Measurements from ENCODE around the gene NOB1.
"Not testable (repeated sequence)": the region's sequence is repeated elsewhere in the genome, so short reads cannot be mapped to it uniquely, and the experiment has no call there.

NOB1 gene

DNA sequence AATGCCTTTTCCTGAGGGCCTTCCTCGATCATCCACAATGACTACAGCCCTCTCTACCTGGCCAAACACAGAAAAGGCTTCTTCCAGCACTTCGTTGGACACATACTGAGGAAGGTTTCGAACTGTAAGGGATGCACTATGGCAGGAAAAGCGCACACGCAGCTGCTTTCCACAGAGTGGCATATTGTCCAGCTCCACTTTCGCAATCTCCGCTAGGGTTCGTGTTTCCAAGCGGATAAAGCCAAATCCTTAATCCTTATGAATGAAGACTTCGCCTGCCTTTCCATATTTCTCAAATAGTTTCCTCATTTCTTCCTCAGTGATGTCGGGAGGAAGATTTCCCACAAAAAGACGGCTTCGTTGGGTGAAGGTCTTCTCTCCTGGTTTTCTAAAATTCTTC lies 2.6 kb upstream of the NOB1 start:
- not testable (repeated sequence) for DNase-seq

DNA sequence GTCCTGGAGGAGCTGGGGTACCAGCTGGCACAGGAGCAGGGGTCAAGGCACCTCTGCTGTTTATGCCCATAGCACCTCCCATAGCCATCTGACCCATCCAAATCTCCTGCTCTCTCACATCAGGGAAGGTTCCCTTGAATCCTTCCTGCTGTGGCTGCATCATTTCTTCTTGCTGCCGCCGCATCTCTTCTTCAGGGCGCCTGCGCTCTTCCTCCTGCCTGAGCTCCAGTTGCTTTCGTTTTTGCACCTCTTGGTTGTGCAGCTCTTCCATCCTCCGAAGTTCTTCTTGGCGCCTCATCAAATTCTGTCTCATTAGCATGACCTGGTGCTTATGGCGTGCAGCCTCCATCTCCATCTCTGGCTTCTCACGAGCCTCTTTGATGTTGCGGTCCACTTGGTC lies 2.0 kb upstream of the NOB1 start:
- no peak for DNase-seq

DNA sequence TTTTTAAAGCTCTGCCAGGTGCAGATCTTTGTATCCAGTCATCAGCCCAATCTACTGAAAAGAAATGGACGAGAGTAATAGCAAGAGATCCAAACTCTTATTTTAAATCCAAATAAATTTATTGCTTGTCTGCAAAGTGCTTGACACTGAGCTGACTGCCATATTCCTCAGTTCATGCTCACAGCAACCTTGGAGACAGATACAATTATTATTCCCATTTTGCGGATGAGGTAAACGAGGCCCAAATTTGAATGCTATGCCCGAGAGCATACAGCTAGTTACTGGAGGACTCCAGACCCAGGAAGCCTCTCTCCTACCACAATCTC lies 620 bp downstream of the NOB1 start:
- DNase-seq = no peak

DNA sequence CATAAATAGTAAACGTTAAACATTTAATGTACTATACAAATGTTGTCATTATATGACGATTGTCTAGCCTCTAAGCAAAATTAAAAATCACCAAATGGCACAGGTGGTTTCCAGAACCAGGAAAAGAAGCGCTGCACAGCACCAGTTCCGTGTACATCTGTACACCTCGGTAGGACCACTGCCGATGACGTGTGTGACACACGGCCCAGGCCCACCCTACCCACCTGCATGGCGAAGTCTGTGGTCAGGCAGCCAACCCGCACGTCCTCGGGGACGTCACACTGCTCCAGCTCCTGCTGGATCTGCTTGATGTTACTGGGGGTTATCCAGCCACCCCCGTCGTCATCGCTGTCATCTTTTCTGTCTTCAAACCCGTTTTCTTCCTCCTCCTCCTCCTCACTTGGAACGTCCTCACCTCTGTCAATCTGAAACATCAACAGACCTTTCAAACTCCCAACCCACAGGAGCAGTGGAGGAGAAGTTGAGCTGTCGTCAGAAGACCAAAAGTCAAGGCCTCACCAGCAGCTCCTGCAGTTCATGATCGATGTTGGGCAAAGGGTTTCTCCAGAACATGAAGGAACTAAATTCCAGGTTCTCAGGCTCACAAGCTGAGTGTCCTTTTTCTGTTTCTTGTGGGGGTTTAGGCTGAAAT lies 5.9 kb downstream of the NOB1 start:
- no peak for DNase-seq

DNA sequence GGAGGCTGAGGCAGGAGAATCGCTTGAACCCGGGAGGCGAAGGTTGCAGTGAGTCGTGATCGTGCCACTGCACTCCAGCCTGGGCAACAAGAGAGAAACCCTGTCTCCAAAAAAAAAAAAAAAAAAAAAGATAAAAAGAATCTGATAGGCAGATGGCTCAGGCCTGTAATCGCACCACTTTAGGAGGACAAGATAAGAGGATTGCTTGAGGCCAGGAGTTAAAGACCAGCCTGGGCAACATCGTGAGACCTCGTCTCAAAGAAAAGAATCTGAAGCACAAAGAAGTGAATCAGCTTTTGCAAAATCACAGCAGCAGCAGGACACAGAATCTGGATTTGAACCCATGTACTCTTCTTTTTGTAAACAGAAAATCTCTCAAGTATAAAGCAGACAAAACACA lies 7.6 kb downstream of the NOB1 start:
- DNase-seq = peak; percentile 60

DNA sequence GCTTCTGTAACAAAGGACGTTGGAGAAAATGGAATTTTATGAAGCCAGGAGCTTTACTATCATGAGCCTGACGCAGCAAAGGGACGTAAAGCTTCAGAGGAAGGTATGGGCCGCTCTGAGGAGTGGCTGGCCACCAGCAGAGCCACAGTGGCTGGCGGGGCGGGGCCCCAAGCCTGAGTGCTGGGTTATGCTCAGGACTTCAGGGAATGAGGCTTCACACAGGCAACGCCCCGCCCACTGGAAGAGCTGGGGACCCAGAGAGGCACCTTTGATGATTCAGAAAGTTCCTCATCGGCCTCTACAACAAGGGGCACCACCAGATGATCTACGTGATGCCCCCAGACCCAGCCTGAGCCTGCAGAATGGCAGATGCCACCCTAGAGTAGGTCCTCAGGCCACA lies 8.8 kb downstream of the NOB1 start:
- DNase-seq = no peak

DNA sequence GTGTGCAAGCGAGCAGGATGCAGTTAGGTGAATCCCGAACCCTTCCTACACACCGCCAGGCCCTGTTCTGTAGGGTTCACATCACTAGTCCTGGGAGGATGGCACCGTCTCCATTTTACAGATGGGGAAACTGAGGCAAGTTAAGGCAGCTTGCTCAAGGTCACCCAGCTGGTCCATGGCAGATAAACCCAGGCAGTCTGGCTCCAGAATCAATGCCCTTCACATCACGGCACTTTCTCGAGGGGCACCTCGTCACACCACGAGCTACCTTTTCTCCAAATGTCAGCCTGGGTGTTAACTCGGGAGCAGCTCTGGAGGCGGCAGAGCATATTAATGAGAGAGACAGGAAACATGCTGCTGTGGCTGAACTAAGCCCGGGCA lies 9.5 kb downstream of the NOB1 start:
- no peak for DNase-seq

DNA sequence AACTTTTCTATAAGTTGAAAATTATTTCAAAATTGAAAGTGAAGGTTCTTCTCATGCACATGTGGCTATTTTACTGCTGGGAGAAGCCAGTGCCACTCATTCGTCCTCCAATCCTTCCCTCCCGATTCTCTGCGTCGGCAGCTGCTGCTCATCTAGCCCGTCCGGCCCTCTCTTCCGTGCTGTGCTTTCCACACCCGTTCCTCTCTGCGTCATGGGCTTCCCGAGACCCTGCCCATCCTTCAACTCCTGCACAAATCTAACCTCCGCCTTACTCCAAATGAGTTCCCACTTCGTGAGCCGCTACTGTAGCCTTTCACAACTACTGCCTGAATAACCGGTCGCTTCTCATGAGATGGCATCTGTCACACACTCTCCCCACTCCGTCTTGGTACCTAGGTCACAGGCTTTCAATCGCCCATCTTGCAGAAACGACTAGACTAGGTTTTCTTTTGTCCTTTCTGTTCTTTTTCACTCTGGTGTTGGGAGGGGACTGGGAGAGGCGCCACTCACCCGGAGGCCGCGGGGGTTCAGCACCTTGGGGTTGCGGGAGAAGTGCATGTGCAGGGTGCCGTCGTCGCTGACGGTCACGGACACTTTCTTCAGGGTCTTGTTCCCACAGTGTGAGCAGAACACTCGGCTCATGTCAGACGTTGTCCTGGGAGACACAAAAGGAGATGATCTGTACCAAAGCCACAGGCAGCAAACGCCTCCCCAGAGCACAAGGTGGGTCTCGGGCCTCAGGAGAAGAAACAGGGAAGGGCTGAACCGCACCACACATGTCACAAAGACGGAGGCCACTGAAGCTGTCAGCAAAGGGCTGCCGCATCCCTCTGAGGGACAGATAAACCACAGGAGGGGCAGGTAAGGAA lies 10.1 kb downstream of the NOB1 start:
- DNase-seq = no peak

DNA sequence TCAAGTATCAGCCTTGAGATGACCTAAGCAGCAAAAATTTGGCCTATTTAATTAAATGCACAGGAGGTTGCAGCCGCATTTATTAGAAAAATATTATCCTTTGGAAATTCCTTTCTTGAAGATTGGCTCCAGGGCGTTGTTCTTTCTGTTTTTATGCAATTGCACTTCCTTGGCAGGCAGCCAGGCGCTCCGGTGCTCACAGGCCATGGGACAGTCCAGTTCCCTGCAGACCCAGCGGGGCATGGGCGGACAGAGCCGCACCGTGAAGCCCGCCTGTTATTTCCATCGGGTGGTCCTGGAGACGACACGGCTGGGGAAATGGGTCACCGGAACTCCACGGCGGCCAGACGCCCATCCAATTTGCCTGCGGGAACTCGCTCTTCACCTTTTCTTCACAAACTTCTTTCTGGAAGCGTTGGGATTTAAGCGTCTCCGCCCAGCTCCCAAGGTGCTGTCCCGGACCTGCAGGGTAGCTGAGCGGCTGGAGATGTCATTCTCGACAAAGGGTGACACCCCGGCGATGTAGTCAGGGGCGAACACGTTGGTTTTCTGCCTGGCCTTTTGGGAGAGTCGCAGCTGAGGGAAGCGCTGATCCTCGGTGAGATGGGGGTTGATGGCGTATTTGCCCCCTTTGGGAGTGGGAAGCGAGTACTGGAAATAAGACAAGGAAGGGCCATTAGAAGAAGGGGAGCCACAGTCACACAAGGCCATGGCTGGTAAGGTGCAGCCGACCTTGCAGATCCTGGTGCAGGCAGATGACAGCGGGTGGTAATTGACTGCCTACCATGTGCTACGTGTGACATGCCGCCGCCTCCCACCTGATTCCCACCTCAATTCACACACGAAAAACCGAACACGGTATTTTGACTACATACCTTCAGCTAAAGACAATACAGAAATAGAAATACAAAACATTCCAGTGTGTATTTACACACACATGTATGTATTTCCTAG lies 12.5 kb downstream of the NOB1 start:
- no peak for DNase-seq

DNA sequence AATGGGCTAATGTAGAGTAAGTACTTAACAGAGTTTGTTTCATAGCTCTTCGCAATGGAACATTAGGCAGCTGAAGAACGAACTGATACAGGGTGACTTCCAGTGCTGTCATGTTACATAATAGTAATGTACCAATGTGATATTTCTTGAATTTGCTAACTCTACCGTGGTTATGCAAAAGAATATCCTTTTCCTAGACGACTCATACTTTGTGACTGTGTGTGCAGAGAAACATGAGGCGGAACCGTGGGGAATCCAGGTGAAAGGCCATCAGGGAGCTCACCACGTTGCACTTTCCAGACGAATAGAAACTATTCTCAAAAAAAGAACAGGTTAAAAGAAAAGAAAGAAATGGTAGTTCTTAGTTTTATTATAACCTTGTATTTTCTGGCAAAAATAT lies 13.2 kb downstream of the NOB1 start:
- no peak for DNase-seq

DNA sequence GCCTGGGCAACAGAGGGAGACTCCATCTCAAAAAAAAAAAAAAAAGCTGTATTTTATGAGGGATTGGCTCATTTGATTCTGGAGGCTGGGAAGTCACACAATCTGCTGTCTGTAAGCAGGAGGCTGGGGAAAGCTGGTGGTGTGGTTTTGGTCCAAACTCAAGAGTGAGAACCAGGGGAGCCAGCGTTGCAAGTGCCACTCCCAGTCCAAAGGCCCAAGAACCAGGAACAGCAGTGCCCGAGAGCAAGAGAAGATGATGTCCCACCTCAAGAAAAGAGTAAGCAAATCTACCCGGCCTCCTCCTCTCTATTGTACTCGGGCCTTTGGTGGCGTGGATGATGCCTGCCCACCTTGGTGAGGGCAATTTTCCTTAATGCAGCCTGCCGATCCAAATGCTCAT lies 22.6 kb downstream of the NOB1 start:
- no peak for DNase-seq

DNA sequence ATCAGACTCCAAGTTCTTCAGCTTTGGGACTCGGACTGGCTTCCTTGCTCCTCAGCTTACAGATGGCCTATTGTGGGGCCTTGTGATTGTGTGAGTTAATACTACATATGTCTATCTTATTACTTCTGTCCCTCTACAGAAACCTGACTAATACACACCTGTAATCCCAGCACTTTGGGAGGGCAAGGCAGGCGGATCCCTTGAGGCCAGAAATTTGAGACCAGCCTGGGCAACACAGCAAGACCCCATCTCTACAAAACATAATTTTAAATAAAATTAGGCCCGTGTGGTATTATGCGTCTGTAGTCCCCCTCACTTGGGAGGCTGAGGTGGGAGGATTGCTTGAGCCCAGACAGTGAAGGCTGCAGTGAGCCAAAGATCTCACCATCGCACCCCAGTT lies 23.4 kb downstream of the NOB1 start:
- DNase-seq = not testable (repeated sequence)

DNA sequence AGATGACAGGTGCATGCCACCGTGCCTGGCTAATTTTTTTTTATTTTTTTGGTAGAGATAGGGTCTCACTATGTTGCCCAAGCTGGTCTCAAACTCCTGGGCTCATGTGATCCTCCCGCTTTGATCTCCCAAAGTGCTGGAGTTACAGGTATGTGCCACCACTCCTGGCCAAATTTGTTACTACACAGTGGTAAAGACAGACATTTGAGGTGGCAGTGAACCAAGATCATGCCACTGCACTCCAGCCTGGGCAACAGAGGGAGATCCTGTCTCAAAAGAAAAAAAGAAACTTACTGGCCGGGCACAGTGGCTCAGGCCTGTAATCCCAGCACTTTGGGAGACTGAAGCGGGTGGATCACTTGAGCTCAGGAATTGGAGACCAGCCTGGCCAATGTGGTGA lies 25.7 kb downstream of the NOB1 start:
- DNase-seq = not testable (repeated sequence)

DNA sequence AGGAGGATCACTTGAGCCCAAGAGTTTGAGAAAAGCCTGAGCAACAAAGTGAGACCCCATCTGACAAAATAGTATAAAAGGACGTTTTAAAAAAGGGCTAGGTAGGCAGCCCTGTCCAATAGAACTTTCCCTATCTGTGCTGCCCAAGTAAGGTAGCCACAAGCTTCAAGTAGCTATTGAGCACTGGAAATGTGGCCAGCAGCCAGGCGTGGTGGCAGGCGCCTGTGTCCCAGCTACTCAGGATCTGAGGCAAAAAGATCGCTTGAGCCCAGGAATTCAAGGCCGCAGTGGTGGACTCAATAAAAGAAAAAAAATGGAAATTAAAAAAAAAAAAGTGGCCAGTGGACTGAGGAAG lies 26.8 kb downstream of the NOB1 start:
- no peak for DNase-seq

DNA sequence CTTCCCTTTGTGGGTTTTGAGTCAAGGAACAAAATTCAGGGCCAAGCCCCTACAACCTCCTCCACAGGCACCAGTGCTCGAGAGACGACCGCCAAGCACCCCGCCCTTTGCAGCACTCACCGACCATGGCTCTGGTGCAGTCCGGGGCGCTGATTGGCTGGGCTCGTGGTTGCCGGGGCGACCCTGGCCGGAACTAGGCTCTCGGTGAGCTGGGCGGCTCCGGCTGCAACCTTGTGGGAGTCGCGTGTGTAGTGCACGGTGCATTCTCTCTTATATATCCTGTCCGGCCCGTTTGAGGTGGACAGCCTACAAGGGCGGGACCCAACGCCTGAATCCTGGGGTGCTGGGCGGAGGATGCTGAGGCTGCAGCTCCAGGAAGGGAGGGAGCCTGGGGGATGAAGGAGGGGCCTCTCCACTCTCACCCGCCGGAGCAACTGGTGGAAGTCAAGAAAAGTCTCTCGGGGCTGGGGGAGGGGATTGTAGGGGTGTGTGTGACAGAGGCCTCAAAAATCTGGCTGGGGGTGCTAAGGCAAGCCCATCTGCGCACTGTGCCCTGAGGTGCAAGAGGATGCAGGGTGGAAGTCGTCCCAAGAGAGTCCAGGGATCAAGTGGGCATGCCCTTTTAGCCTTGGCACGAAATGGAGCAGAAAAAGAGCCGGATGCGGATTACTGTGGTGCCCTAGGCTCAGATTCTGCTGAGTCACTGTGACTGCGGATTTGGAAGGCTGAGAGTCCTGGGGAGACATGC lies 28.2 kb downstream of the NOB1 start, which contains the start of gene NQO1:
Gene NQO1, minus strand, starts transcription at position 248 of the 748 bp plus-strand sequence. Its CDS starts 121 bp downstream, at position 127.
- peak; percentile 99 for DNase-seq

DNA sequence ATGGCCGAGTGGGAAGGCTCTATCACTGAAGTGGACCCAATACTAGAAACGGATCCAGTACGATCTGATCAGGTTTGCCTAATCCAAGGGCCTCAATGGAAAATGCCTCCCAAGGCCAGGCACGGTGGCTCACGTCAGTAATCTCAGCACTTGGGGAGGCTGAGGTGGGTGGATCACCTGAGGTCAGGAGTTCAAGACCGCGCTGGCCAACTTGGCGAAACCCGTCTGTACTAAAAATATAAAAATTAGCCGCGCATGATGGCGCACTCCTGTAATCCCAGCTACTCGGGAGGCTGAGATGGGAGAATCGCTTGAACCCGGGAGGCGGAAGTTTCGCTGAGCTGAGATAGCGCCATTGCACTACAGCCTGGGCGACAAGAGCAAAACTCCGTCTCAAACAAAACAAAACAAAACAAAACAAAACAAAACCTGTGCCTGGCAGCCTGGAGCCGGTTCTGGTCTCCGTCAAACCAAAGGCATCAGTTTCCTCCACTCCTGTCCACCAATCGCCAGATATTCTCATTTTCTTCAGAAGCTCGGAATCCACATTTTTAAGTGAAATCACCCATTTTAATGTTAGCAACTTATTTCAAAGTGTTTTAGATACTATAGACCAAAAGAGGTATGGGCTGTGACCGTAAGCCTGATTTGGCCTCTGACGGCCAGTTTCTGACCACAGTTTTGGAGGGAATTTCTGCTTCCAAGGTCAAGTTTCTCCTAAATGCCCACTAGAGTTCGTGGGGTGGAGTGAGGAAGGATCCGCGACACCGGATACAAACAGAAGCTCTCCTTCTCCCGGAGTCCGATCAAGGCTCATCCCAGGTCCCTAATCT lies 29.0 kb downstream of the NOB1 start:
- DNase-seq = no peak

DNA sequence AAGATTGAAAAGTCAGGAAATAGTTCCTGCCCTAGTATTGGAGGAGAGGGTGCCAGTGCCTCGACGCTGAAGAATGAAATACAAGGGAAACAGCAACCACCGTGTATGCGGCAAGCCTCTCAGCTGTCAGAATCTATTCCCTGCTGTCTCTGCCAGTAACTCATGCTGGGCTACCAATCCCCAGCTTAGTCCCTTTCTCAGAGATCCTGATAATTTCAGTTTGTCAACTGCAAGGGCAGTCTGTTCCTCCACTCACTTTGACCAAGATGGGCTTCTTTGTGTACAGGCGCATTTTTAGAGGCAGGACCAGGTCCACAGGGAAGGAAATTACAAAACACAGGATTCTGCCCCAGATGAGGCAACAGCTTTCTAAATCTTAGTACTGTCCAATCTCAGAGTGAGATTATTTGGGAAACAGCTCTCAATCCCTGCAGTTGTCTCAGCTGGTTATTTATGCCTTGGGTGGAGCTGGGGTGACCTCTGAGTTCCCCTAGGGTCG lies 29.7 kb downstream of the NOB1 start:
- DNase-seq = no peak

DNA sequence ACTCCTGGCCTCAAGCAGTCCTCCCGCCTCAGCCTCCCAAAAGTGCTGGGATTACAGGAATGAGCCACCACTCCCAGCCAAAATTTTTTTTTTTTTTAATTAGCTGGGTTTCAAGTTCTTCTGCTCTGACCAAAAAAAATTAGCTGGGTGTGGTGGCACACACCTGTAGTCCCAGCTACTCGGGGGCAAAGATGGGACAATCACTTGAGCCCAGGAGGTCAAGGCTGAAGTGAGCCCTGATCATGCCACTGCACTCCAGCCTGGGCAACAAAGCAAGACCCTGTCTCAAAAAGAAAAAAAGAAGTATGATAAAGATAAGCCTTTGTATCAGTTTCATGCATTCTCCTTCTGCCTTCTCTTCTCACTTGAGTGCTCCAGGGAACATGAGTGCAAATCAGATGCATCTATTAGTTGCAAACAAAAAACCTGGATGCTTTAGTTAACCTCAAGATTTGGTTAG lies 30.3 kb downstream of the NOB1 start:
- DNase-seq = no peak

DNA sequence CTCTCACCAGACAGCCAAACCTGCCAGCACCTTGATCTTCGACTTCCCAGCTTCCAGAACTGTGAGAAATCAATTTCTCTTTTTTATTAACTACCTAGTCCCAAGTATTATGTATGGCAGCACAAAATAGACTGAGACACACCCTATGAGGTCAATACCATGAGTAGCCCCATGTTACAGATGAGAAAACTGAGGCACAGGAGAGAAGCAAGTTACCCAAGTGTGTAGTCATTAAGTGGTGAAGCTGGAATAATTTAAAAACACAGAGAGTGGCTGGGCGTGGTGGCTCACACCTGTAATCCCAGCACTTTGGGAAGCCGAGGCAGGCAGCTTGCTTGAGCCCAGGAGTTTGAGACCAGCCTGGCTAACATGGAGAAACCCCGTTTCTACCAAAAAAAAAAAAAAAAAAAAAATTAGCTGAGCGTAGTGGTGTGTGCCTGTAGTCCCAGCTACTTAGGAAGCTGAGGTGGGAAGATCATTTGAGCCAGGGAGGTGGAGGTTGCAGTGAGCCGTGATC lies 33.2 kb downstream of the NOB1 start:
- no peak for DNase-seq

DNA sequence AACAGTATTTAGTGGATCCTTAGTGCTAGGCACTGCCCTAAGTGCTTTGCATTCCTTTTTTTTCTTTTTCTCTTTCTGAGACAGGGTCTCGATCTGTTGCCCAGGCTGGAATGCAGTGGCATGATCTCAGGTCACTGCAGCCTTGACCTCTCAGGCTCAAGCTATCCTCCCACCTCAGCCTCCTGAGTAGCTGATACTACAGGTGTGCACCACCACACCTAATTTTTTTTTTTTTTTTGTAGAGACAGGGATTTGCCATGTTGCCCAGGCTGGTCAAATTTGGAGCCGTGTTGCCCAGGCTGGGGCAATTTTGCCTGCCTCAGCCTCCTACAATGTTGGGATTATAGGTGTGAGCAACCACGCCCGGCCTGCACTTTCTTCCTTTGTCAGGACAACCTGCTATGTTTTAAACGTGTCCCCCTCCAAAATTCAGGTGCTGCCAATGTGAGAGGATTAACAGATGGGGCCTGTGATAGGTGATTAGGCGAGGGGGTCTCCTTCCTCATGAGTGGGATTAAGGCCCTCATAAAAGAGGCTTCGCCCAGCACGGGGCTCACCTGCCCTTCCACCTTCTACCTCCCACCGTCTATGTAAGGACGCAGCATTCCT lies 33.8 kb downstream of the NOB1 start:
- DNase-seq = no peak

All from islet precursor cell (in vitro differentiated cells).